OCI-LY3 (cell line): ENCODE data around the gene PPFIA2.

Experiments
- EZH2phosphoT487 ChIP-seq: fragments of 200-600 bp; shearing (Covaris generic); IDR thresholded peaks from 2 replicates; pipeline ENCODE4 v1.6.1; 2018; ENCODE audit warnings: antibody characterized with exemption, mixed run types, low read depth
- TF ChIP-seq, protein P1 (sequence below): fragments of 200-600, 300-600 bp; sonication (generic); IDR thresholded peaks from 2 replicates; pipeline ENCODE4 v1.5.1; 2014; ENCODE audit warnings: antibody characterized with exemption, low read length, low read depth

DNA sequence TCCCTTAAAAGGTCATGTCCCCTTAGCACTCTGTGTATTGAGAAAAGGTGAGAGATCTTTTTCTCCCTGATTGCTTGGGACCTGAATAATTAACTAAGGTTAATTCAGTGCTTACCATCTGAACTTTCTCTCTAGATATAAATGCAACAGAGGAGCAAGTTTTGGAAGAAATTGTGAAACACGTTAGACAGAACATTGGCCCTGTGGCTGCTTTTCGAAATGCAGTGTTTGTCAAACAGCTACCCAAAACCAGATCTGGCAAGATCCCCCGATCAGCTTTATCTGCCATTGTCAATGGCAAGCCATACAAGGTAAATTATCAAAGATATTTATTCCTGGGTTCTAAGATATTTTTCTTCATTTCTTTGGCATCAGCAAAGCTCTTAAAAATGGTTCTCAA lies 505.8 kb downstream of the PPFIA2 start:
- TF ChIP-seq, protein P1, sequence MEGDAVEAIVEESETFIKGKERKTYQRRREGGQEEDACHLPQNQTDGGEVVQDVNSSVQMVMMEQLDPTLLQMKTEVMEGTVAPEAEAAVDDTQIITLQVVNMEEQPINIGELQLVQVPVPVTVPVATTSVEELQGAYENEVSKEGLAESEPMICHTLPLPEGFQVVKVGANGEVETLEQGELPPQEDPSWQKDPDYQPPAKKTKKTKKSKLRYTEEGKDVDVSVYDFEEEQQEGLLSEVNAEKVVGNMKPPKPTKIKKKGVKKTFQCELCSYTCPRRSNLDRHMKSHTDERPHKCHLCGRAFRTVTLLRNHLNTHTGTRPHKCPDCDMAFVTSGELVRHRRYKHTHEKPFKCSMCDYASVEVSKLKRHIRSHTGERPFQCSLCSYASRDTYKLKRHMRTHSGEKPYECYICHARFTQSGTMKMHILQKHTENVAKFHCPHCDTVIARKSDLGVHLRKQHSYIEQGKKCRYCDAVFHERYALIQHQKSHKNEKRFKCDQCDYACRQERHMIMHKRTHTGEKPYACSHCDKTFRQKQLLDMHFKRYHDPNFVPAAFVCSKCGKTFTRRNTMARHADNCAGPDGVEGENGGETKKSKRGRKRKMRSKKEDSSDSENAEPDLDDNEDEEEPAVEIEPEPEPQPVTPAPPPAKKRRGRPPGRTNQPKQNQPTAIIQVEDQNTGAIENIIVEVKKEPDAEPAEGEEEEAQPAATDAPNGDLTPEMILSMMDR, result no peak
- TF ChIP-seq EZH2phosphoT487, result no peak
